ENCODE results near the gene CD74.

DNA sequence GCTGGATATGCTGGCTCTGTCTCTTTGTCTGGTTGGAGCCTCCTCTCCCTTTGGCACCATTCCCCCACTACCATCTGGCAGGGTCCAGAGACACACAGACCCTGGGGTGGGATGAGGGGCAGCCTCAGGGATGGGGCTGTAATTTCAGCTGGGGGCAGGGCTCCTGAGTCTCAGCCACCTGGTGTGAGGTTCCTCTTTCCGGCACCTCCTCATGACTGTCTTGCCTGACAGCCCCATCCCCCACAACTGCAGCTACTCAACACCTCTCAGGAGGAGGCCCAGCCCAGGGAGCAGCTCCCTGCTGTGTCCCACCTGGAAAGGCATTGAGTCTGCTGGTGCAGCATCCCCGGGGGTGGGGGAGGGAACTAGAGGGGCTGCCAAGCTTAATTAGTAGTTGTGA is 48.5 kb upstream of the CD74 start:
- TF ChIP-seq, protein P1, sequence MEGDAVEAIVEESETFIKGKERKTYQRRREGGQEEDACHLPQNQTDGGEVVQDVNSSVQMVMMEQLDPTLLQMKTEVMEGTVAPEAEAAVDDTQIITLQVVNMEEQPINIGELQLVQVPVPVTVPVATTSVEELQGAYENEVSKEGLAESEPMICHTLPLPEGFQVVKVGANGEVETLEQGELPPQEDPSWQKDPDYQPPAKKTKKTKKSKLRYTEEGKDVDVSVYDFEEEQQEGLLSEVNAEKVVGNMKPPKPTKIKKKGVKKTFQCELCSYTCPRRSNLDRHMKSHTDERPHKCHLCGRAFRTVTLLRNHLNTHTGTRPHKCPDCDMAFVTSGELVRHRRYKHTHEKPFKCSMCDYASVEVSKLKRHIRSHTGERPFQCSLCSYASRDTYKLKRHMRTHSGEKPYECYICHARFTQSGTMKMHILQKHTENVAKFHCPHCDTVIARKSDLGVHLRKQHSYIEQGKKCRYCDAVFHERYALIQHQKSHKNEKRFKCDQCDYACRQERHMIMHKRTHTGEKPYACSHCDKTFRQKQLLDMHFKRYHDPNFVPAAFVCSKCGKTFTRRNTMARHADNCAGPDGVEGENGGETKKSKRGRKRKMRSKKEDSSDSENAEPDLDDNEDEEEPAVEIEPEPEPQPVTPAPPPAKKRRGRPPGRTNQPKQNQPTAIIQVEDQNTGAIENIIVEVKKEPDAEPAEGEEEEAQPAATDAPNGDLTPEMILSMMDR (conservative IDR thresholded peaks at IDR 0.05 in 1 of 2, IDR thresholded peaks at IDR 0.05 in 1 of 2; ENCODE audit: low read depth in 1 of 2, low read length in 2 of 2): no peak
- TF ChIP-seq EZH2 (IDR thresholded peaks at IDR 0.05; ENCODE audit: low read length, missing control alignments): no peak

Measured in fibroblast of lung (primary cell).